HG02852 (cell line): Measurements from ENCODE around the gene KCNJ6.
"Not testable (repeated sequence)": the region's sequence is repeated elsewhere in the genome, so short reads cannot be mapped to it uniquely, and the experiment has no call there.

Experiments
- ATAC-seq: cut with Tn5 transposase; IDR thresholded peaks from one replicate; pipeline ENCODE4 v1.9.1; 2021; ENCODE audit warnings: mild to moderate bottlenecking, moderate library complexity; ENCODE audit not compliant: unreplicated experiment

Gene KCNJ6

GRCh38 chr21:37623183-37623582 is 293.1 kb downstream of the KCNJ6 start:
- no peak for ATAC-seq

- ATAC-seq: no peak
Measured at GRCh38 chr21:37622755-37623154, 293.5 kb downstream of the KCNJ6 start.

DNA sequence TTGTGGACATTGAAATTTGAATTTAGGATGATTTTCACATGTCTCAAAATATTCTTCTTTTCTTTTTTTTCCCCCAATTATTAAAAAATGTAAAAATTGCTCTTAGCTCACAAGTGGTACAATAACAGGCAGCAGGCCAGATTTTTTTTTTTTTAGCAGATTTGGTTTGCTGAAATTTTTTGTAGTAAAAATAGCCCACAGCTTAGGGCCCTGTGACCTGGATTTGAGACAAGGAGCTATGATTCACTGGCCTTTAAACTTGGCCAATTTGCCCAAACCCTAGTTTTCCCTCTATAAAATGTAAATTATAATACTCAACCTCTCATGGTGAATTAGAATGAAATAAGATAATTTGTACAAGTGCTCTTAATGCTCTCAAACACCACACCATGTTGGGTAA is 295.9 kb downstream of the KCNJ6 start:
- ATAC-seq: no peak

DNA sequence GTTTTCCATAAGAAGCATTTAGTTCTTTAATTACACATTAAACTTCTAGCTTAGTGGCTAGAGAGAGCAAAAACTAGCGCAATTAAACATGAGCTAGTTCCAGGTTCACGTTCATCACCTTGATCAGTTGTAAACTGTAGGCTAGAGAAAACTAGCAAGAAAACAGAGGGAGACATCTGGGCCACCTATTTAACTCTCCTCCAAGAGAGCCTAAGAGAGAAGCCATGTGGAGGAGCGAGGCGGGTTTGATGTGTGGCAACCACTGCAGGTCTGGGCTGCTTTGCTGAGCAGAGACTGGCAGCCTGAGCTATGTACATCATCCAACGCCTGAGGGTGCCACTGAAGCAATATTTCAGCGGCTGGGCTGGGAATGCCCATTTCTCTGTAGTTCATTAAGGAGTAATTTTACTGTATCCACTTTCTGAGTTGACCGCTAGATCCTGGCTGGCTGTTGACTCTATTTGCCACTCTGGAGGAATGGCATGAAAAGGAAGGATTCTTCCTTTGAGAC is 296.7 kb downstream of the KCNJ6 start:
- no peak for ATAC-seq

GRCh38 chr21:37618081-37618480 is 298.2 kb downstream of the KCNJ6 start:
- ATAC-seq: no peak

DNA sequence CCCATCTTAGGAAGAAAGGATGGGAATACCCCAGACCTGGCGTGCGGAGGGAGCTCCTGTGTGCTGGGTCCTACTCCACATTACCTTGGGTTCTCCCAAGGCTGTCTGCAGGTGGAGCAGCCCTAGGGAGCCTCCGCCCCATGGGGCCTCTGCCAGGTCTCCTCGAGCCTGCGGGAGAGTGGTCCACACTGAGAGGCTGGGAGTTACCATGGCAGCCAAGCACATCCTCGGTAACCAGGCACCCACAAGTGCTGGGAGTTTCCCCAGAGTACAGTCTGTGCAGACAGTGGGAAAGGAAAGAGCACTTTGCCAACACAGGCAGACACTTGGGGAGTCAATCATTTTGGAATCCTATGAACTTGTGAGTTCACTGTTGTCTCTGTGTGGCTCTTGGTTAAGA is 300.3 kb downstream of the KCNJ6 start:
- ATAC-seq: no peak

DNA sequence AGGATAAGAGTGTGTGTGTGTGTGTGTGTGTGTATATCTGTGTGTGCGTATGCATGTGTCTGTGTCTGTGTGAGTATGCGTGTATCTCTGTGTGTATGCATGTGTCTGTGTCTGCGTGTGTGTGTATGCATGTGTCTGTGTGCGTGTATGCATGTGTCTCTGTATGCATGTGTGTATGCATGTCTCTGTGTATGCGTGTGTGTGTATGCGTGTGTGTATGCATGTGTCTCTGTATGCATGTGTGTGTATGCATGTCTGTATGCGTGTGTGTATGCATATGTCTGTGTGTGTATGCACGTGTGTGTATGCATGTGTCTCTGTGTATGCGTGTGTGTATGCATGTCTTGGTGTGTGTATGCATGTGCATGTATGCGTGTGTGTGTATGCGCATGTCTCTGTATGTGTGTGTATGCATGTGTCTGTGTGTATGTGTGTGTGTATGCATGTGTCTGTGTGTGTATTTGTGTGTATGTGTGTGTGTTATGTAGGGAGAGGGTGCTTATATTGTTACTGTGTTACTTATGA is 301.8 kb downstream of the KCNJ6 start:
- no peak for ATAC-seq

DNA sequence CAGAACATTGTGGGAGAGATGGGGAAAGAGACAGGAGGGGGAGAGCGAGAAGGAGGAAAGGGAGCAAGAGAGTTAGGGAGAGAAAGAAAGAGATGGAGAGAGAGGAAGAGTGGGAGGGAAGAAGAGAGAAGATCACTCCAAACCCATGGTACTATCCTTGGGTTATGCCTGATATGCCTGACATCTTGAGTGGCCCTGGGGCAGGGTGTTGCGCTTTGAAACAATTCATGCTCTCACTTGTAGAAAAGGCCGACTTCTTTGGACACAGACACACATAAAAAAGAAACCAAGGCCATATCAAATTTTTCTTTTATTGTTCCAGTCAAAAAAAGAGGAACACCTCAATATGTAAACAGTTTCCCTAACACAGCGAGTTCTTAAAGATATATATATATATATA is 309.2 kb downstream of the KCNJ6 start:
- ATAC-seq: no peak

DNA sequence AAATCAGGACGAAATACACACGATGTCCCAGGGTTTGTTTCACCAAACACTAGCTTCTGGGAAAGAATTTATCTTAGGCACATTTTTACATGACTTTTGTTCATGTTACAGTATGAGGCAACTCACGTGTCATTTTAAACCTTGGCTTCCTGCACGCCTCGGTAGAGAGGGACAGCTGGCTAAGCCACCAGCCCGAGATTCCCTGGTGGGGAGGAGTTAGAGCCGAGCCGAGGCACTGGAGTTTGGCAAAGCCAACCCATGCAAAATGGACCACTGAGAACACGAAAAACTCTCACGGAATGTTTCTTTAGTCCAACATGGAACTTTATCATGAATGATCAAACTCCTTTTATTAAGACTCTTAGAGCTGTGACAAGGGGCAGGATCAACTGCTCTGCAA is 309.7 kb downstream of the KCNJ6 start:
- no peak for ATAC-seq

- no peak for ATAC-seq
Measured at GRCh38 chr21:37605006-37605405, 311.3 kb downstream of the KCNJ6 start.

DNA sequence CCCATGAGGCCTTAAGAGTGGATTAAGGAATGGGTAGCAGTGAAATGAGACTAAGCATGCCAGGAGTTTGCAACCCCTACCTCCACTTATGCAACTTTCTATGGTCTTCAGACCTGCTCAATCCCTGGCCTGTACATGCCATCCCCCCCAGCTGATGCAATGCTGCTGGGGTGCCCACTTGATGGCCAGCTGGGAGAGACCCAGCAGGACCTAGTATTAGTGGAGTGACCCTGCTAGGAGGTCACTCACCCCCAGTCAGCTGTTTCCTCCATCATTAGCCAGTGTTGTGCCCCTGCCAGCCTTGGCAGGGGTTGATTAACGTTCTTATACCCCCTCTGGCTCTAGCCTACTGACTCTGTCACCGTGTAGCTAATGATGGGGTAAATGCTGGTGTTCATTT is 313.1 kb downstream of the KCNJ6 start:
- ATAC-seq: no peak

- no peak for ATAC-seq
Measured at GRCh38 chr21:37601915-37602314, 314.3 kb downstream of the KCNJ6 start.

- no peak for ATAC-seq
Measured at GRCh38 chr21:37601027-37601426, 315.2 kb downstream of the KCNJ6 start.

GRCh38 chr21:37595944-37596343 is 320.3 kb downstream of the KCNJ6 start:
- no peak for ATAC-seq

GRCh38 chr21:37594472-37594951 is 321.7 kb downstream of the KCNJ6 start:
- ATAC-seq: no peak

GRCh38 chr21:37593740-37594471 is 322.4 kb downstream of the KCNJ6 start:
- no peak for ATAC-seq

DNA sequence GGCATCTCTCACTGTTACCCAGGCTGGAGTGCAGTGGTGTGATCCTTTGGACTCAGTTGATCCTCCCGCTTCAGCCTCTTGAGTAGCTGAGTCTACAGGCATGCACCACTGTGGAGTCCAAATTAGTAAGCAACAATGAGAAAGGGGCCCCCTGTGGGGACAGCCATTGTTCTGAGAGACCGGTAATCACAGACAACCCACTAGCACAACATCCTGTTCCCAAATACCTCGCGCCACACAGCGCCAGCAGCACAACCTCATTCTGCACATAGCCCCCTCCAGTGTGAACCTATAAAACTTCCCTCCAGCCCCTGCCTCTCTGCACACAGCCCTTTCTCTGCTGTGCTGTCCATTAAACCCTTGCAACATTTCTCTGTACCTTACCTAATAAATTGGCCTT is 323.2 kb downstream of the KCNJ6 start:
- no peak for ATAC-seq

- no peak for ATAC-seq
Measured at GRCh38 chr21:37592496-37592895, 323.8 kb downstream of the KCNJ6 start.

DNA sequence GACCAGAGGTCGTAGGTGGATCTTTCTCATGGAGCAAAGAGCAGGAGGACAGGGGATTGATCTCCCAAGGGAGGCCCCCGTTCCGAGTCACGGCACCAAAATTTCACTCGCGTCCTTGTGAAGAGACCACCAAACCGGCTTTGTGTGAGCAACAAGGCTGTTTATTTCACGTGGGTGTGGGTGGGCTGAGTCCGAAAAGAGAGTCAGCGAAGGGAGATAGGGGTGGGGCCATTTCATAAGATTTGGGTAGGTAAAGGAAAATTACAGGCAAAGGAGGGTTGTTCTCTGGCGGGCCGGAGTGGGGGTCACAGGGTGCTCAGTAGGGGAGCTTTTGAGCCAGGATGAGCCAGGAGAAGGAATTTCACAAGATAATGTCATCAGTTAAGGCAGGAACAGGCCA is 324.3 kb downstream of the KCNJ6 start:
- not testable (repeated sequence) for ATAC-seq

DNA sequence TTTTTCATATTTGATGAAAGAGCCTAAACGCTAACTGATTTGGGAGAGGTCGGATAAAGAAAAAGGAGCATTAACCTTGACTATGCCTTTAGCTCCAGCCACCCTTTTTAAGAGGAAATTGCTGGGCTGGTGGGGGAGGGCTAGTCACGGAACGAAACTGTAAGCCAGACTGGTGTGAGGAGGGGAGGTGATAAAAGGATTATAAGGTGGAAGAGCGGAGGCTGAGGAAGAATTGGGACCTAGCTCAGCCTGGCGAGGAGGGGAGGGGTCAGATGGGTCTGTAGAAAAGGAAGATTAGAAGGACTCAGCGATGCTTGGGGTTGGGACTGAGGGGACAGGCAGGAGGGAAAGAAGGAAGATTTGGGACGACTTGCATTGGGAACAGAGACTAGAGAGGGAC is 325.4 kb downstream of the KCNJ6 start:
- not testable (repeated sequence) for ATAC-seq

DNA sequence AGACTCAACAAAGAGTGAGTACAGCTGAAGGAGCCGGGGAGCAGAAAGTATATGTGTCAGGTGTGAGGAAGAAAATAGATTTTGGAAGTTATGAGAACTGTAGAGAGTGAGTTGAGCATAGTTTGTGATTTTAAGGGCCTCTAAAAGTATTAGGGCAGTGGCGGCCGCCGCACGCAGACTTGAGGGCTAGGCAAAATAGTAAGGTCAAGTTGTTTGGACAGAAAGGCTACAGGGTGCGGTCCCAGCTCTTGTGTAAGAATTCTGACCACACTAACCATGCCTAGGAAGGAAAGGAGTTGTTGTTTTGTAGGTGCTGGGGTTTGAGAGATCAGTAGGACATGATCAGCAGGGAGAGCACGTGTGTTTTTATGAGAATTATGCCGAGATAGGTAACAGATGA is 327.6 kb downstream of the KCNJ6 start:
- not testable (repeated sequence) for ATAC-seq

- no peak for ATAC-seq
Measured at GRCh38 chr21:37587635-37588177, 328.6 kb downstream of the KCNJ6 start.
